ENCODE data around the gene SELENBP1.

The SELENBP1 gene

DNA sequence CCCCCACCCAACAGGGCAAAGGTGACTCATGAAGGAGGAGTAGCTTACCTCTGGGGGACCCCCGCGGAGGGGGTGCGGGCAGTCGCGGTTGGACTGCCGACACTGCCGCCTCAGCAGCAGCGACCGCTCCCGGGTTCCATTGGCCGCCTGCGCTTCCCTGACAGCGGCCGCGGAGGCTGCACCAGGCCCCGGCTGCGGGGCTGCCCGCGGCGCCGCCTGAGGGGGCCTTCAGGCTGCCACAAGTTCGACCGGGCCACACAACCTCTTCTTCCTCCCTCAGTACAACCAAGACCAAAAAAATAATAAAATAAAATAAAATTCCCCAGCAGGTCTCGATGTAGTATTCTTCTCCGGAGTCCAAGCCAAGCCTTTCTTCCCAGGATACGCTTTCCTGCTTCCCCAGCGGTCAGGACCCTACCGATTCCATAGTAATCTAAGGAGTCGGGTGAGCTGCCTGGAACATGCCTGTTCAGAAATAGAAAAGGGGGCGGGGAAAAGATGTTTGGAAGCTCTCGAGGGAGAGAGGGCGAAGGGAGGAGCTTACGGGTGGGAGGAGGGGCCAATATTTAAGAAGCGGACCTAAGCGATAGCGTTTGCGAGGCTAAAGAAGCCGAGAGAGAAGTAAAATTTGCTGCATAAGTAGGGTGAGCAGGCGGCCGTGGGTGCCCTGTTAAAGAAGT lies 45.1 kb downstream of the SELENBP1 start, which contains the start of gene PI4KB:
Gene PI4KB, minus strand, starts transcription at position 194 of the 680 bp plus-strand sequence. CDS start 10,935 bp downstream, outside the sequence.
- TF ChIP-seq, protein P1, sequence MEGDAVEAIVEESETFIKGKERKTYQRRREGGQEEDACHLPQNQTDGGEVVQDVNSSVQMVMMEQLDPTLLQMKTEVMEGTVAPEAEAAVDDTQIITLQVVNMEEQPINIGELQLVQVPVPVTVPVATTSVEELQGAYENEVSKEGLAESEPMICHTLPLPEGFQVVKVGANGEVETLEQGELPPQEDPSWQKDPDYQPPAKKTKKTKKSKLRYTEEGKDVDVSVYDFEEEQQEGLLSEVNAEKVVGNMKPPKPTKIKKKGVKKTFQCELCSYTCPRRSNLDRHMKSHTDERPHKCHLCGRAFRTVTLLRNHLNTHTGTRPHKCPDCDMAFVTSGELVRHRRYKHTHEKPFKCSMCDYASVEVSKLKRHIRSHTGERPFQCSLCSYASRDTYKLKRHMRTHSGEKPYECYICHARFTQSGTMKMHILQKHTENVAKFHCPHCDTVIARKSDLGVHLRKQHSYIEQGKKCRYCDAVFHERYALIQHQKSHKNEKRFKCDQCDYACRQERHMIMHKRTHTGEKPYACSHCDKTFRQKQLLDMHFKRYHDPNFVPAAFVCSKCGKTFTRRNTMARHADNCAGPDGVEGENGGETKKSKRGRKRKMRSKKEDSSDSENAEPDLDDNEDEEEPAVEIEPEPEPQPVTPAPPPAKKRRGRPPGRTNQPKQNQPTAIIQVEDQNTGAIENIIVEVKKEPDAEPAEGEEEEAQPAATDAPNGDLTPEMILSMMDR (IDR thresholded peaks at IDR 0.05), result no peak

DNA sequence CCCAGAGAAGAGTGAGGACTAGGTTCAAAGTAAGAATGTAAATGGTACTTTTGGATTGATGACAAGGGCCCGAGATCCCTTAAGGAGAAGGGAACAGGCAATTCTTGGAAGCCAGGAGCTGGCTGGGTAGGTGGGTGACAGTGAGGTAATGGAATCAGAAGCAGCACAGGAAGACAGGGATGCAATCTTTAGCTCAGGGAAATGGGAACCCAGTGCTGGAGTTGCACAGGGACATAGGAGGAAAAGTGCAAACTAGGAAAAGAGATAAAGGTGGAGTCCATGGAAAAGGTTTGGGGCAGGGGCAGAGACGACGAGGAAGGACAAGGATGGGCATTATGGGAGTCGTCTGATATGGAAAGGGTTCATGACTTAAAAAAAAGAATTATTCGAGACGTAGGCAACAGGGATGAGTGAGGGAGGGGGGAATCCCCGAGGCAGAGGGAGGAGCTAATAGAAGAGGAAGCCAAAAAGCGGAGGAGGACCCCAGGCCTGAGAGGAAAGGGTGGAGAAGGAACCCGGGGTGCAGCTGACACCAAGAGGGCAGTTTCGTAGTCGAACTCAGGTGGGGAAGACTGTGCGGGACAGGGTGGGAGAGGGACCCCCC lies 45.8 kb downstream of the SELENBP1 start:
- TF ChIP-seq, protein P1 (IDR thresholded peaks at IDR 0.05), result no peak

DNA sequence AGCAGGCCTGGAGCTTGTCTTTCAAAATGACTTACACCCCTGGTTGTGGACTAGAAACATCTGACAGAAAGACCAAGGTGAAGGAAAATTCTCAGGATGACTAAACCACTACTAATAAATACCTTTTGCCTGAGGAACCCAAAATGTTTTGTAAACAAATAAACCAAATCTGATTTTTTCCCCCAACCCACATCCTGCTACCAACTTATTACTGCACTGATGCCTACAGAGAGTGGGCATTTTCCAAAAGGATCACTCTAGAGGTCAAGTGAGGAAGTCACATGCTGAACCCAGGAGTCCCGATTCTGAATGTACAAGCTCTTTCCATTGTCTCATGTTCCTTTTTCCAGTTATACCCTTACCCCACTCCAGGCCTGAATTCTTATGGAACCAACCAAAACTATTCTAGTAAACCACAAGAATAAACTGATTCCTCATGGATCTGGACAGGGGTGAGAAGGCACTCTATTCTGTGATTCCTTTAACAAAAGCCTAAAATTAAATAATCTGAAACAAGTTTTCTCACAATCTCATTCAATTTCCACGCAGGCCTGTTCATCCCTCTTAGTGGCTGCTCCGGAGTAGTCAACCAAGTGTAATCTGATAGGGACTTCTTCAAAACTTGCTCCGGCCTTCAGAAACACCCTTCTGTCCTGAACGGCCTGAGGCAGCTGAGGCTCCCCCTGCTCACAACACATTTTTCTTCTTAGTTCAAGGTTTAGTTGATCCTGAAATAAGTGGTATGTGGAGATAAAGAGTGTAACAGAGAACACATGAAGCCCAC lies 46.7 kb downstream of the SELENBP1 start:
- TF ChIP-seq, protein P1 (IDR thresholded peaks at IDR 0.05), result no peak

DNA sequence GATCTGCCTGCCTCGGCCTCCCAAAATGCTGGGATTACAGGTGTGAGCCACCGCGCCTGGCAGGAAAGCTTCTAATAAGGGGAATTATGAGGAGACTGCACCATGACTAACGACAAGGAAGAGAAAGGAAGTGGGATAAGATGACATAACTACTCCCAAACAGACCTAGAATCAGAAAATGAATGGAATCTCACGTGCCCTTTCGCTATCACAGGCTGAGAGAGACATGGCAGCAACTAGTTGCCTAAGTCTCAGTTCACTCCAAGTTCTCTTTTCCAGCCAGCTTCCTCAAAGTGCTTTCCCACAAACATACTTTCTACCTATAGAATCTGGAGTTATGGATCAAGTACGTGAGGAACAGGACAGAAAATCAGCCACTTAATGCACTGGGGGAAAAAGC lies 47.3 kb downstream of the SELENBP1 start:
- TF ChIP-seq, protein P1 (IDR thresholded peaks at IDR 0.05), result no peak

DNA sequence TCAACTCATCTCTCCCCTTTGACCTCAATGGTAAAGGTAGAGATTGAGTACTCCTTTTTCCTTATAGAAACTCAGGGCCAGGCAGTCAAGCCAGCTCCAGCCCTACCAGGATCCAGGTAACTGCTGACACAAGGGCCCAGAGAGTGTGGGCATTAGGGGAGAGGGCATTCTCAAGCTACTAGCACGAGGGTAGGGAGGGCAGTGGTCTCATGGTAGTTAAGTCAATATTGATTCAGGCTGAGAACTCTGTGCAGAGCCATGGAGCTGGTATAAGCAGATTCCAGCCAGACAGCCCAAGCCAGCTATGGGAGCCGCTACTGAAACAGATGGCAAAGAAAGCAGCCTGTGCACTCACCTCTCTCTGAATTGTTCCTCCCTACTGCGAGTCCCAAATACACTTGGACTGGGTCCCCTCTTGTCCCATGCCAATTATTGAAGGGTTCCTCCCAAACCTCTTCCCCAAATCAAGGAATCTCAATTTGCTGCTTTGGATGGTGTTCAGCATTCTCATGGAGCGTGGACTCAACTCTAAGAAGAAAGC lies 48.0 kb downstream of the SELENBP1 start:
- TF ChIP-seq, protein P1 (IDR thresholded peaks at IDR 0.05), result no peak

DNA sequence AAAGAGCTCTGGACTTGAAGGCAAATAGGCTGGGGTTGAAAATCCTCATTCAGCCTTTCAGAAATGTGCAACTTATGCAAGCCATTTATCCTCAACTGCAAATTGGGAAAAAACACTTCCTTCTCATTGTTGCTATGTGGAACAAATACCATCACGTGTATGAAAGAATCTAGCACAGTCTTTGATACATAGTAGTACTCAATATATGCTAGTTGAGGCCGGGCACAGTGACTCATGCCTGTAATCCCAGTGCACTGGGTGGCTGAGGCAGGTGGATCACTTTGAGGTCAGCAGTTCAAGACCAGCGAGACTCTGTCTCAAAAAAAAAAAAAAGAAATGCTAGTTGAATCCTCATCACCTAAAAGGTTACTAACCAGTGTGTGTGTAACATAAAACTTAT lies 53.5 kb downstream of the SELENBP1 start:
- TF ChIP-seq, protein P1 (IDR thresholded peaks at IDR 0.05), result no peak

DNA sequence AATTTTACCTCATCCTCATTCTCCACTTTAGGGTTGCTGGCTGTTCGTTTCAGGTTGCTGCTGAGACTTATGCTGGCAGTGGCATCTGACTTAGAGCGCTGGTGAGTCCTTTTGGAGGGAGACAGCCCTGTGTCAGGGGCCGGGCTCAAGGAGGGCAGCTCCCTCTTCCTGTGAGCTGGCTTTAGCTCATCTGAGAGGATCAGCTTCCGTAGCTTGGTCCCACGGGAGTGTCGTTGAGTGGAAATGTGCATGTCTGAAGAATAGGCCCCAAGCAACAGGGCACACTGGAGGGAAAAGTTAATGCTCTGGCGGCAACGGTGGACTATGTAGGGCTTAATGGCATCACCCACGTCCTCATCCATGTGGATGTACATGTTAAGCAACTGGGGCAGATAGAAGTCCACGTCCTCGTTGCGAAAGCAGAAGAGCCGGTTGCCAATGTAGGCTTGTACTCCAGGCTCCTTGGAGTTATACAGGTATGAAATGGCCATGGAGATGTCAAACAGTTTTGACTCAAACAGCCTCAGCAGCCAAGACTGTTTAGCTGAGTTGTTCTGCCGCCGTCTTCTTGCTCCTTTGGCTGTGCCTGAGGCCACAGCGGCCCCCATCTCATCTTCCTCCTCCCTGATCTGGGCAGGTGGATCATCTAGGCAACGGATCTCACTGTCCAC lies 56.8 kb downstream of the SELENBP1 start:
- TF ChIP-seq, protein P1 (IDR thresholded peaks at IDR 0.05), result no peak
